WTC11 (cell line): ENCODE data around the gene TPPP3. TPM values are rescaled to one million over a fixed set of nuclear protein-coding genes. Genes with fewer than 3 reads are reported as not detected.

Experiments
- ATAC-seq: fragments of 200-7000 bp; cut with Tn5 transposase; 2 replicates; pipeline ENCODE4 v1.10.0; 2021; ENCODE audit warnings: mild to moderate bottlenecking, moderate library complexity
- CTCF ChIA-PET: fragments of 300-600 bp; sonication (Branson Sonifier 250); formaldehyde crosslinking; loops from one replicate; lab custom pipeline; 2021; ENCODE audit warnings: antibody characterized with exemption; lab: Charles Lee
- POLR2A ChIA-PET: fragments of 350-600 bp; sonication (Branson Sonifier 250); formaldehyde crosslinking; loops from one replicate; lab custom pipeline; 2021; ENCODE audit warnings: antibody characterized with exemption; lab: Charles Lee
- DNase-seq: peaks from one replicate; pipeline ENCODE4 v3.0.0; 2021; ENCODE audit warnings: low spot score
- H3K27ac Mint-ChIP-seq: 2 replicates; pipeline ENCODE4 v1.8.0; 2021; ENCODE audit warnings: mixed read lengths
- H3K27me3 Mint-ChIP-seq: 2 replicates; pipeline ENCODE4 v1.8.0; 2021; ENCODE audit warnings: low read depth, mild to moderate bottlenecking, moderate library complexity, mixed read lengths
- H3K36me3 Mint-ChIP-seq: 2 replicates; pipeline ENCODE4 v1.8.0; 2021; ENCODE audit warnings: mixed read lengths
- H3K4me1 Mint-ChIP-seq: 2 replicates; pipeline ENCODE4 v1.8.0; 2022; ENCODE audit warnings: mixed read lengths
- H3K4me3 Mint-ChIP-seq: 2 replicates; pipeline ENCODE4 v1.8.0; 2021; ENCODE audit warnings: mild to moderate bottlenecking, moderate library complexity, mixed read lengths
- H3K9me3 Mint-ChIP-seq: 2 replicates; pipeline ENCODE4 v1.8.0; 2021; ENCODE audit warnings: mixed read lengths
- ARID4B ChIP-seq: sonication (generic); formaldehyde crosslinking; IDR thresholded peaks from 2 replicates; pipeline ENCODE4 v1.8.0; 2023; ENCODE audit warnings: missing genetic modification reagents, mild to moderate bottlenecking, borderline replicate concordance
- EMX1 ChIP-seq: fragments of 250-450 bp; sonication (Bioruptor Pico); IDR thresholded peaks from 2 replicates; pipeline ENCODE4 v1.8.0; 2021; ENCODE audit warnings: mild to moderate bottlenecking
- FOXJ3 ChIP-seq: sonication (generic); formaldehyde crosslinking; IDR thresholded peaks from 2 replicates; pipeline ENCODE4 v1.9.0; 2021; ENCODE audit warnings: missing genetic modification reagents, mild to moderate bottlenecking, borderline replicate concordance
- FOXP4 ChIP-seq: sonication (generic); formaldehyde crosslinking; IDR thresholded peaks from 2 replicates; pipeline ENCODE4 v1.8.0; 2022; ENCODE audit warnings: mild to moderate bottlenecking, missing genetic modification reagents
- GABPB1 ChIP-seq: sonication (generic); formaldehyde crosslinking; IDR thresholded peaks from 2 replicates; pipeline ENCODE4 v1.8.1; 2023; ENCODE audit warnings: mild to moderate bottlenecking, missing genetic modification reagents
- IRF2 ChIP-seq: sonication (generic); formaldehyde crosslinking; IDR thresholded peaks from 2 replicates; pipeline ENCODE4 v1.8.0; 2022; ENCODE audit warnings: low read depth, missing genetic modification reagents, borderline replicate concordance
- NFATC4 ChIP-seq: fragments of 250-450 bp; sonication (Bioruptor Pico); IDR thresholded peaks from 2 replicates; pipeline ENCODE4 v1.9.0; 2021; ENCODE audit warnings: mild to moderate bottlenecking
- NFE2L1 ChIP-seq: sonication (generic); formaldehyde crosslinking; IDR thresholded peaks from 2 replicates; pipeline ENCODE4 v1.8.1; 2023; ENCODE audit warnings: missing genetic modification reagents
- NR1H2 ChIP-seq: sonication (generic); formaldehyde crosslinking; IDR thresholded peaks from 2 replicates; pipeline ENCODE4 v1.9.0; 2021; ENCODE audit warnings: mild to moderate bottlenecking, moderate library complexity, missing genetic modification reagents
- RORB ChIP-seq: fragments of 250-450 bp; sonication (Bioruptor Pico); IDR thresholded peaks from 2 replicates; pipeline ENCODE4 v1.9.0; 2021; ENCODE audit warnings: mild to moderate bottlenecking
- ZBTB21 ChIP-seq: sonication (generic); formaldehyde crosslinking; IDR thresholded peaks from 2 replicates; pipeline ENCODE4 v1.8.1; 2023; ENCODE audit warnings: mild to moderate bottlenecking, missing genetic modification reagents, borderline replicate concordance
- ZMAT4 ChIP-seq: fragments of 250-450 bp; sonication (Bioruptor Pico); IDR thresholded peaks from 2 replicates; pipeline ENCODE4 v1.9.0; 2021; ENCODE audit warnings: mild to moderate bottlenecking
- ZNF396 ChIP-seq: fragments of 250-450 bp; sonication (Bioruptor Pico); IDR thresholded peaks from 2 replicates; pipeline ENCODE4 v1.8.0; 2021; ENCODE audit warnings: mild to moderate bottlenecking, moderate library complexity, borderline replicate concordance
- total RNA-seq: library from RNA; stranded (reverse); gene quantifications from 3 replicates; pipeline ENCODE4 v1.2.3, GENCODE V29; 2021
- TF ChIP-seq, protein P1 (sequence below): sonication (generic); formaldehyde crosslinking; IDR thresholded peaks from 2 replicates; pipeline ENCODE4 v1.8.1; 2023; ENCODE audit warnings: mild to moderate bottlenecking, missing genetic modification reagents, borderline replicate concordance
- TF ChIP-seq, protein P2 (sequence below): sonication (generic); formaldehyde crosslinking; IDR thresholded peaks from 2 replicates; pipeline ENCODE4 v1.8.1; 2022; ENCODE audit warnings: mild to moderate bottlenecking, moderate library complexity, missing genetic modification reagents

TPPP3 gene
- total RNA-seq, 1 experiment from 2014 or later, result 0.74 TPM

DNA sequence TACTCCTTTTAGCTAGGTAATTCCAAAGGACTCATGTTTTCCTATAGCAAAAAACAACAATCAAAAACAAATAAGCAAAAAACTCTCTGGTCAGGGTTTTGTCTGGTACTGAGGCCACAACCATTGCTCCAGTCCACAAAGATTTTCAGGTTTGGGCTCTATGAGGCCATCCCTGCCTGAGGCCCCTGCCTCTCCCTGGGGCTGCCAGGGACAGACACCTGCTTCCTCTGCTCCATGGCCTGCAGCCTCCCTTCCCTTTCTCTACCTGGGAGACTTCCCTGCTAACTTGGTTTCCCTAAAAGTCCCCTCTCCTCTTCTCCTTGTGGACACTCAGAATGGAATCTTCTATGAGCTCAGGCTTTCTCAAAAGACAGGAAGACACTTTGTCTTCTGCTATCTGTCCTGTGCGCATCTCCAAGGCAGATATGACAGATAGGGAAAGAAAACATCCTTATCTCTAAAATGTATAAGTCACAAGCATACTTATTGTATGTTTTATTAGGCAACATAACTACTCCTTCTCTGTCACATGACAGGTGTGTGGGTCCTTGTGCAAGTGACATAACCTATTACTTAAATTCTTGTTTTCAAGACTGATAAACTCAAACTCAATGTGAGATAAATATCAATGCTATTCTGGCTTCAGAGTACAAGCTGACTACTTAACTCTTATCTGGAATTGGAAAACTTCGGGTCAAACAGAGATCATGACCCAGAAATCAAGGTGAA is 24.2 kb upstream of the TPPP3 start (continued):
- TF ChIP-seq, protein P1, sequence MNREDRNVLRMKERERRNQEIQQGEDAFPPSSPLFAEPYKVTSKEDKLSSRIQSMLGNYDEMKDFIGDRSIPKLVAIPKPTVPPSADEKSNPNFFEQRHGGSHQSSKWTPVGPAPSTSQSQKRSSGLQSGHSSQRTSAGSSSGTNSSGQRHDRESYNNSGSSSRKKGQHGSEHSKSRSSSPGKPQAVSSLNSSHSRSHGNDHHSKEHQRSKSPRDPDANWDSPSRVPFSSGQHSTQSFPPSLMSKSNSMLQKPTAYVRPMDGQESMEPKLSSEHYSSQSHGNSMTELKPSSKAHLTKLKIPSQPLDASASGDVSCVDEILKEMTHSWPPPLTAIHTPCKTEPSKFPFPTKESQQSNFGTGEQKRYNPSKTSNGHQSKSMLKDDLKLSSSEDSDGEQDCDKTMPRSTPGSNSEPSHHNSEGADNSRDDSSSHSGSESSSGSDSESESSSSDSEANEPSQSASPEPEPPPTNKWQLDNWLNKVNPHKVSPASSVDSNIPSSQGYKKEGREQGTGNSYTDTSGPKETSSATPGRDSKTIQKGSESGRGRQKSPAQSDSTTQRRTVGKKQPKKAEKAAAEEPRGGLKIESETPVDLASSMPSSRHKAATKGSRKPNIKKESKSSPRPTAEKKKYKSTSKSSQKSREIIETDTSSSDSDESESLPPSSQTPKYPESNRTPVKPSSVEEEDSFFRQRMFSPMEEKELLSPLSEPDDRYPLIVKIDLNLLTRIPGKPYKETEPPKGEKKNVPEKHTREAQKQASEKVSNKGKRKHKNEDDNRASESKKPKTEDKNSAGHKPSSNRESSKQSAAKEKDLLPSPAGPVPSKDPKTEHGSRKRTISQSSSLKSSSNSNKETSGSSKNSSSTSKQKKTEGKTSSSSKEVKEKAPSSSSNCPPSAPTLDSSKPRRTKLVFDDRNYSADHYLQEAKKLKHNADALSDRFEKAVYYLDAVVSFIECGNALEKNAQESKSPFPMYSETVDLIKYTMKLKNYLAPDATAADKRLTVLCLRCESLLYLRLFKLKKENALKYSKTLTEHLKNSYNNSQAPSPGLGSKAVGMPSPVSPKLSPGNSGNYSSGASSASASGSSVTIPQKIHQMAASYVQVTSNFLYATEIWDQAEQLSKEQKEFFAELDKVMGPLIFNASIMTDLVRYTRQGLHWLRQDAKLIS (CRISPR knock-in tag), result no peak
- TF ChIP-seq ZBTB21 (CRISPR knock-in tag) (no peak), ZMAT4 (CRISPR knock-in tag) (no peak), NFATC4 (CRISPR knock-in tag) (no peak), NFE2L1 (CRISPR knock-in tag) (no peak)
- TF ChIP-seq, all 79 proteins: peak for 0

- peaks cover 5% of the 10 kb centered on the region for H3K9me3 Mint-ChIP-seq
- H3K36me3 Mint-ChIP-seq, result no peaks in the 10 kb centered on the region
- peak within 1 kb of the TSS; percentile 73 for H3K4me3 Mint-ChIP-seq
- ATAC-seq, result peak; percentile 89
- CTCF ChIA-PET, result interaction anchor here (0.7 to 3.4 kb wide), 13 partner anchors 9 to 131 kb away, joined by 3 to 31 read pairs (median 6); partner anchors contain the start of genes KCTD19, LRRC36 and TPPP3
- peak; percentile 83 for DNase-seq
- H3K4me1 Mint-ChIP-seq, result peaks cover 33% of the 10 kb centered on the region
- peak within 1 kb of the TSS; percentile 77 for H3K27ac Mint-ChIP-seq
- peaks cover 20% of the 10 kb centered on the region for H3K27me3 Mint-ChIP-seq
- POLR2A ChIA-PET, result interaction anchor here (1.2 kb wide), 1 partner anchor 12 kb away, joined by 3 read pairs; no protein-coding TSS in a partner anchor
- no peak; the same call in 1 of the 2 replicates for TF ChIP-seq FOXP4 (CRISPR knock-in tag)
- no peak for TF ChIP-seq GABPB1 (CRISPR knock-in tag)
- TF ChIP-seq ARID4B (CRISPR knock-in tag), result no peak; the same call in 1 of the 2 replicates
- TF ChIP-seq ZMAT4 (CRISPR knock-in tag), result no peak
- TF ChIP-seq IRF2 (CRISPR knock-in tag), result no peak
- TF ChIP-seq NR1H2, result no peak
- TF ChIP-seq EMX1 (CRISPR knock-in tag), result no peak
- TF ChIP-seq, protein P2, sequence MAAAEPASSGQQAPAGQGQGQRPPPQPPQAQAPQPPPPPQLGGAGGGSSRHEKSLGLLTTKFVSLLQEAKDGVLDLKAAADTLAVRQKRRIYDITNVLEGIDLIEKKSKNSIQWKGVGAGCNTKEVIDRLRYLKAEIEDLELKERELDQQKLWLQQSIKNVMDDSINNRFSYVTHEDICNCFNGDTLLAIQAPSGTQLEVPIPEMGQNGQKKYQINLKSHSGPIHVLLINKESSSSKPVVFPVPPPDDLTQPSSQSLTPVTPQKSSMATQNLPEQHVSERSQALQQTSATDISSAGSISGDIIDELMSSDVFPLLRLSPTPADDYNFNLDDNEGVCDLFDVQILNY, result peak; percentile 58; the same call in 1 of the 2 replicates
- TF ChIP-seq, protein P1 (CRISPR knock-in tag), result no peak
- TF ChIP-seq ZNF396, result no peak
- TF ChIP-seq RORB (CRISPR knock-in tag), result no peak
- no peak for TF ChIP-seq FOXJ3 (CRISPR knock-in tag)
These were observed 22.8 kb upstream of the TPPP3 start, which contains the start of gene ZDHHC1 for GRCh38 chr16:67415872-67416793. ZDHHC1 (minus strand) TSS chr16:67416477; CDS start chr16:67407775, 8,702 bp downstream.
